ENCODE results near the gene NCOA5. TPM values are rescaled to one million over a fixed set of nuclear protein-coding genes. Genes with fewer than 3 reads are reported as not detected.

NCOA5 gene
- total and polyA plus RNA-seq, 10 of the 15 experiments (the other 5 are each of a cell fraction or from before 2014, with no cell fraction given) = 7.7 to 38.1 (median 30.1) TPM

GRCh38 chr20:46030284-46031013 is 59.3 kb downstream of the NCOA5 start:
- in situ Hi-C loops (cut with MboI) (no loop called here), intact Hi-C loops (cut with micrococcal nuclease; ENCODE audit: unreplicated experiment) (no loop called here)
- TF ChIP-seq NKRF (conservative IDR thresholded peaks at IDR 0.05) = no peak
- no peak for TF ChIP-seq RB1 (IDR thresholded peaks at IDR 0.05; ENCODE audit: borderline replicate concordance)
- TF ChIP-seq ZNF622 (IDR thresholded peaks at IDR 0.05) = no peak
- no peak for TF ChIP-seq USF1 (IDR thresholded peaks at IDR 0.05; ENCODE audit: borderline replicate concordance, extremely low read length, insufficient read depth, low read depth, low read length)
- TF ChIP-seq SREBF1 (IDR thresholded peaks at IDR 0.05; ENCODE audit: low read length) = no peak
- no peak for TF ChIP-seq CEBPB (IDR thresholded peaks at IDR 0.05; ENCODE audit: borderline replicate concordance in 1 of 2, low read depth in 2 of 2, low read length in 2 of 2)
- no peak for TF ChIP-seq YBX1 (IDR thresholded peaks at IDR 0.05)
- TF ChIP-seq ZNF687 (IDR thresholded peaks at IDR 0.05) = no peak
- no peak for TF ChIP-seq SPI1 (IDR thresholded peaks at IDR 0.05; ENCODE audit: borderline replicate concordance, insufficient read depth, low read depth, low read length)
- no peak for TF ChIP-seq ZNF217 (IDR thresholded peaks at IDR 0.05)
- TF ChIP-seq SMARCA5 (IDR thresholded peaks at IDR 0.05) = no peak
- no peak for TF ChIP-seq POLR2A (IDR thresholded peaks at IDR 0.05; ENCODE audit: low read depth, low read length)
- no peak for TF ChIP-seq MYB (IDR thresholded peaks at IDR 0.05; ENCODE audit: borderline replicate concordance, low read depth, low read length)
- TF ChIP-seq HDAC6 (IDR thresholded peaks at IDR 0.05; ENCODE audit: unreplicated experiment) = no peak
- no peak for TF ChIP-seq SUZ12 (IDR thresholded peaks at IDR 0.05; ENCODE audit: unreplicated experiment)
- no peak for TF ChIP-seq ZSCAN29 (IDR thresholded peaks at IDR 0.05)
- Histone ChIP-seq H3K27me3 (replicated peaks in 1 of 2; ENCODE audit: control insufficient read depth in 2 of 2, insufficient read depth in 2 of 2, low read length in 1 of 2) (peaks cover 5 to 6% of the 10 kb centered on the region in 2 experiments), H3K9ac (ENCODE audit: control insufficient read depth, insufficient read depth, low read length) (no peak overlapping the region), H2AFZ (ENCODE audit: control insufficient read depth, low read depth, low read length) (no peak overlapping the region), H3K79me2 (ENCODE audit: control insufficient read depth, insufficient read depth, low read length) (no peaks in the 10 kb centered on the region), H3K4me3 (no peak overlapping the region), H3K36me3 (ENCODE audit: control insufficient read depth in 2 of 2, insufficient read depth in 2 of 2, low read length in 1 of 2) (no peaks in the 10 kb centered on the region), H4K20me1 (ENCODE audit: control insufficient read depth, insufficient read depth) (no peaks in the 10 kb centered on the region), H3K4me1 (ENCODE audit: control insufficient read depth, insufficient read depth, low read length) (no peaks in the 10 kb centered on the region), H3K9me3 (replicated peaks; ENCODE audit: control insufficient read depth, insufficient read depth, low read length) (no peaks in the 10 kb centered on the region), H3K27ac (ENCODE audit: control insufficient read depth, insufficient read depth) (no peak overlapping the region), H3K4me2 (ENCODE audit: control insufficient read depth, insufficient read depth) (no peak overlapping the region)
- ChIA-PET SMC1A (ENCODE audit: uncharacterized antibody, unreplicated experiment) (no interaction called here), RAD21 (ENCODE audit: unreplicated experiment) (no interaction called here), CTCF (no interaction called here), POLR2A (no interaction called here)
- FAIRE-seq (no peak), DNase-seq (ENCODE audit: low read depth, low spot score) (no peak), ATAC-seq (no peak)
- BruUV-seq (replicated peaks) = no TSS peak
- 62% methylated on average over 35 of the region's 49 CpGs for WGBS (ENCODE audit: insufficient coverage, insufficient replicate concordance, low lambda C conversion rate, missing lambda C conversion rate)

All from GM12878 (cell line).